HG03066 (cell line): ENCODE measurements around the gene POU2F1.

Experiments used
- ATAC-seq: cut with Tn5 transposase; IDR thresholded peaks from one replicate; pipeline ENCODE4 v1.9.1; 2021; ENCODE audit warnings: low read depth; ENCODE audit not compliant: unreplicated experiment

POU2F1 gene

GRCh38 chr1:167433884-167434283 lies 213.2 kb downstream of the POU2F1 start:
- no peak for ATAC-seq

GRCh38 chr1:167434306-167434705 lies 213.6 kb downstream of the POU2F1 start:
- no peak for ATAC-seq

GRCh38 chr1:167435484-167435883 lies 214.8 kb downstream of the POU2F1 start:
- no peak for ATAC-seq

GRCh38 chr1:167438171-167439138 lies 217.8 kb downstream of the POU2F1 start:
- ATAC-seq, result no peak

GRCh38 chr1:167439301-167439988 lies 218.8 kb downstream of the POU2F1 start:
- no peak for ATAC-seq

- ATAC-seq, result no peak
Observed at GRCh38 chr1:167440345-167440744, 219.7 kb downstream of the POU2F1 start.

GRCh38 chr1:167440776-167441175 lies 220.1 kb downstream of the POU2F1 start:
- no peak for ATAC-seq

GRCh38 chr1:167441222-167441621 lies 220.5 kb downstream of the POU2F1 start:
- no peak for ATAC-seq

GRCh38 chr1:167442142-167442848 lies 221.6 kb downstream of the POU2F1 start:
- ATAC-seq, result peak; percentile 76

- no peak for ATAC-seq
Observed at GRCh38 chr1:167442854-167443565, 222.3 kb downstream of the POU2F1 start.

- no peak for ATAC-seq
Observed at GRCh38 chr1:167443757-167444156, 223.1 kb downstream of the POU2F1 start.

- no peak for ATAC-seq
Observed at GRCh38 chr1:167446966-167447365, 226.3 kb downstream of the POU2F1 start.

GRCh38 chr1:167447521-167448136 lies 226.9 kb downstream of the POU2F1 start:
- ATAC-seq, result peak; percentile 87

GRCh38 chr1:167450843-167451242 lies 230.2 kb downstream of the POU2F1 start:
- ATAC-seq, result no peak

- ATAC-seq, result no peak
Observed at GRCh38 chr1:167452483-167452882, 231.8 kb downstream of the POU2F1 start.

GRCh38 chr1:167453123-167453522 lies 232.4 kb downstream of the POU2F1 start:
- no peak for ATAC-seq

- no peak for ATAC-seq
Observed at GRCh38 chr1:167454304-167454893, 233.7 kb downstream of the POU2F1 start.

GRCh38 chr1:167454894-167455785 lies 234.5 kb downstream of the POU2F1 start:
- ATAC-seq, result peak; percentile 67
